DND-41 (cell line): Measurements from ENCODE around the gene GAS7.

ENCODE experiments used
- EZH2 ChIP-seq: IDR thresholded peaks from 3 replicates; pipeline ENCODE4 v1.6.1; 2012; ENCODE audit warnings: borderline replicate concordance, low read depth, mild to moderate bottlenecking, moderate library complexity, low read length, inconsistent platforms; ENCODE audit not compliant: severe bottlenecking
- TF ChIP-seq, protein P1 (sequence below): IDR thresholded peaks from 2 replicates; pipeline ENCODE4 v1.5.1; 2012; ENCODE audit warnings: borderline replicate concordance, low read length, moderate library complexity, mild to moderate bottlenecking; ENCODE audit not compliant: poor library complexity, severe bottlenecking; ENCODE audit errors: extremely low read depth

DNA sequence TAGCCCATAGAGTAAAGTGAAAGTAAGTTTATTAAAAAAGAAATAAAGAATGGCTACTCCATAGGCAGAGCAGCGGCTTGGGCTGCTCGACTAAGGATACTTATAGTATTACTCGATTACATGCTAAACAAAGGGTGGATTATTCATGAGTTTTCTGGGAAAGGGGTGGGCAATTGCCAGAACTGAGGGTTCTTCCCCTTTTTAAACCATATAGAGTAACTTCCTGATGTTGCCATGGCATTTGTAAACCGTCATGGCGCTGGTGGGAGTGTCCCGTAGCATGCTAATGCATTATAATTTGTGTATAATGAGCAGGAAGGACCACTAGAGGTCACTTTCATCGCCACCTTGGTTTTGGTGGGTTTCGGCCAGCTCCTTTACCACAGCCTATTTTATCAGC is 13.3 kb upstream of the GAS7 start:
- TF ChIP-seq, protein P1, sequence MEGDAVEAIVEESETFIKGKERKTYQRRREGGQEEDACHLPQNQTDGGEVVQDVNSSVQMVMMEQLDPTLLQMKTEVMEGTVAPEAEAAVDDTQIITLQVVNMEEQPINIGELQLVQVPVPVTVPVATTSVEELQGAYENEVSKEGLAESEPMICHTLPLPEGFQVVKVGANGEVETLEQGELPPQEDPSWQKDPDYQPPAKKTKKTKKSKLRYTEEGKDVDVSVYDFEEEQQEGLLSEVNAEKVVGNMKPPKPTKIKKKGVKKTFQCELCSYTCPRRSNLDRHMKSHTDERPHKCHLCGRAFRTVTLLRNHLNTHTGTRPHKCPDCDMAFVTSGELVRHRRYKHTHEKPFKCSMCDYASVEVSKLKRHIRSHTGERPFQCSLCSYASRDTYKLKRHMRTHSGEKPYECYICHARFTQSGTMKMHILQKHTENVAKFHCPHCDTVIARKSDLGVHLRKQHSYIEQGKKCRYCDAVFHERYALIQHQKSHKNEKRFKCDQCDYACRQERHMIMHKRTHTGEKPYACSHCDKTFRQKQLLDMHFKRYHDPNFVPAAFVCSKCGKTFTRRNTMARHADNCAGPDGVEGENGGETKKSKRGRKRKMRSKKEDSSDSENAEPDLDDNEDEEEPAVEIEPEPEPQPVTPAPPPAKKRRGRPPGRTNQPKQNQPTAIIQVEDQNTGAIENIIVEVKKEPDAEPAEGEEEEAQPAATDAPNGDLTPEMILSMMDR = no peak
- no peak for TF ChIP-seq EZH2
